ENCODE data around the gene CIRBP.
A peak's percentile ranks its signal among the peaks of the same experiment; 100 is the strongest.

CIRBP gene

DNA sequence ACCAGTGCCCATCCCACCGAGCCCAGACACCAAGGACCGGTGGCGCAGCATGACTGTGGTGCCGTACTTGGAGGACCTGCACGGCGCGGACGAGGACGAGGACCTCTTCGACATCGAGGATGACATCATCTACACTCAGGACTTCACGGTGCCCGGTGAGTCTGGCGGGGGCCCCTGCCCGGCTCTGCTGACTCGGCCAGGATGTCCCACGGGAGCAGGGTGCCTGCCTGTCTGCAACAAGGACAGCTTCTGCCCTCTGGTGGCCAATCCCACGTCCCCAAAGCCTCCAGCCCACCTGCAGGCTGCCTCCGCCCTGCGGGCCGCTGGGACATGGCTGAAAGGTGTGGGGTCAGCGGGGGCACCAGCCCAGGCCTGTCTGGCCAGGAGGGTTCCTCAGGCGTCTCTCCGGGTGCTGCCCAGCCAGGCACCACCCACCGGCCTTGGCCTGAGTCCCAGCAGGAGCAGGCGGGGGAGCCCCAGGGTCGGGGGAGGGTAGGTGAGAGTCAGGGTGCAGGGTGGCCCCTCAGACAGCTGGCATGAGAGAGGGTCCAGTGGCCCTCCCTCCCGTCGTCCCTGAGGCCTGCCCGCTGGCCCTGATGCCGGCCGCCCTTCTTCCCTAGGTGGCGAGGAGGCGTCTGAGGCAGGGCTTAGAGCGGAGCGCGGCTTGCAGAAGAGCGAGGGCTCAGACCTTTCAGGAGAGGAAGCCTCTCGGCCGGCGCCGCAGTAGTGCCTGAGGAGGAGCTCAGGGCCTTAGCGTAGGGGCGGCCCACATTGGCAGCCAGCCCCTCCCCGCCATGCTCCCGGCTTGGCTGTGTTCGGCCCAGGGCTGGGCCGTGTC is 45.9 kb upstream of the CIRBP start:
- no peak for DNase-seq (ENCODE audit: low spot score)
- peak overlapping the region; percentile 98 for H3K27ac ChIP-seq
- ChIA-PET POLR2A (ENCODE audit: low non-redundant PET) (no interaction called here), CTCF (interaction anchor here (0.5 to 2.4 kb wide), 10 partner anchors 10 to 235 kb away, joined by 3 to 10 read pairs (median 3); partner anchors contain the start of gene ATP5F1D)
- peak; percentile 54 for TF ChIP-seq CTCF (conservative IDR thresholded peaks at IDR 0.05; ENCODE audit: low read depth)

DNA sequence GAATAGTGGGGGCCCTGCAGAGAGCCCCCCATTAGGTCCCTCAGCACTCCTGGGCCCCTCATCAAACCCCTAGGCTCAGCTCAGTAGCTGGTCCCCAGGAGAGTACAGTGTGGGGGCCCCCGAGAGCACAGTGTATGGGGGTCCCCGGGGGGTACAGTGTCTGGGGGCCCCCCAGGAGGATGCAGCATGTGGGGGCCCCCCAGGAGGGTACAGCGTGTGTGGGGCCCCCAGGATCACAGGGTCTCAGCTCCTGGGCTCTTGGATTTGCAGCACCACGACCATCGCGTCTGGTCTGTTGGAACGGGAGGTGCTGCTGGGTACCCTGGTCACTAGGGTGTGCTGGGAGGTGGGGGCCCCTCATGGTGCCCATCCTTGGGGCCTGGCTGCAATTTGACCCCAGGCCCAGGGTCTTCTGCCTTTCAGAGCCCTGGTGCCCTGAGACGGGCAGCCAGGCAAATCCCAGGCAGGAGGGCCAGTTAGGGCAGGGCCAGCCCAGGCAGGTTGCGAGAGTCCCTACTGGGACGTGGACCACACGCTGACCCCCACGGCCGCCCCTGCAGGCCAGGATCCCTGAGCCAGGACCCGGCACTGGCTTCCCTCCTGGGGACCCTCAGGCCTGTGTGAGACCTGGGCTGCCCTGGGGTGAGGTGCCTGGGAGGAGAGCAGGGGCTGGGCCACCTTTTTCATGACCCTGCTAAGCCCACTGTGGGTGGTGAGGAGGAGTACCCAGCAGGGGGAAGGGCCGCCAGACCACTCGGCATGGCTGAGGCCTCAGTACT is 44.9 kb upstream of the CIRBP start:
- ChIA-PET CTCF (interaction anchor here (0.8 to 2.4 kb wide), 4 partner anchors 15 to 111 kb away, joined by 5 to 10 read pairs (median 6); no protein-coding TSS in a partner anchor), POLR2A (ENCODE audit: low non-redundant PET) (no interaction called here)
- peak overlapping the region; percentile 98 for H3K27ac ChIP-seq
- no peak for DNase-seq (ENCODE audit: low spot score)
- TF ChIP-seq CTCF (conservative IDR thresholded peaks at IDR 0.05; ENCODE audit: low read depth) = no peak

GRCh38 chr19:1224847-1225246 is 44.3 kb upstream of the CIRBP start:
- POLR2A ChIA-PET (ENCODE audit: low non-redundant PET) = no interaction called here
- no peak for TF ChIP-seq CTCF (conservative IDR thresholded peaks at IDR 0.05; ENCODE audit: low read depth)
- DNase-seq (ENCODE audit: low spot score) = no peak
- H3K27ac ChIP-seq = peak overlapping the region; percentile 98
- CTCF ChIA-PET = no interaction called here

- no peak for TF ChIP-seq CTCF (conservative IDR thresholded peaks at IDR 0.05; ENCODE audit: low read depth)
- peak overlapping the region; percentile 98 for H3K27ac ChIP-seq
- ChIA-PET POLR2A (ENCODE audit: low non-redundant PET) (no interaction called here), CTCF (interaction anchor here (0.6 kb wide), 1 partner anchor 23 kb away, joined by 3 read pairs; no protein-coding TSS in a partner anchor)
- DNase-seq (ENCODE audit: low spot score) = no peak
Measured at GRCh38 chr19:1225440-1226226, 43.5 kb upstream of the CIRBP start.

DNA sequence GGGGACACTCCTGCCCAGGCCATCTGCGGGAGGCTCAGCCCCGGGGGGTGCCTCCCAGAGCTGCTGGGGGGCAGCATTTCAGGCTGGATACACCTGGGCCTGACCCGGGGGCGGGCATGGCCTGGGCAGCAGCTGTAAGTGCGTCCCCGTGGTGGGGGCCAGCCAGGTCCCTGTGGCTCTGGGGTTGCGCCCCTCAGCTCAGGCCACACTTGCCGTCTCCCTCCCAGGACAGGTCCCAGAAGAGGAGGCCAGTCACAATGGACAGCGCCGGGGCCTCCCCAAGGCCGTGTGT is 43.0 kb upstream of the CIRBP start:
- DNase-seq (ENCODE audit: low spot score) = no peak
- POLR2A ChIA-PET (ENCODE audit: low non-redundant PET) = no interaction called here
- peak overlapping the region; percentile 98 for H3K27ac ChIP-seq
- TF ChIP-seq CTCF (conservative IDR thresholded peaks at IDR 0.05; ENCODE audit: low read depth) = no peak
- CTCF ChIA-PET = no interaction called here

Data from RWPE1 (cell line).